SK-N-SH (cell line): ENCODE results near the gene MRPL18. TPM values are rescaled to one million over a fixed set of nuclear protein-coding genes. Genes with fewer than 3 reads are reported as not detected.
"Not testable (repeated sequence)": the region's sequence is repeated elsewhere in the genome, so short reads cannot be mapped to it uniquely, and the experiment has no call there.

Source experiments
- CTCF ChIA-PET: fragments of 300-600, 350-600 bp; formaldehyde crosslinking; extraction: SDS; loops from one replicate; lab custom pipeline; 2021; lab: Yijun Ruan, JAX
- POLR2A ChIA-PET: fragments of 350-600 bp; sonication (Branson Sonifier 250); formaldehyde crosslinking; extraction: SDS; loops from one replicate; lab custom pipeline; 2020; ENCODE audit warnings: antibody characterized with exemption, inconsistent platforms; lab: Yijun Ruan, JAX
- DNase-seq: peaks from one replicate; pipeline ENCODE4 v3.0.0; 2012
- H2AFZ ChIP-seq: fragments of 200-600 bp; sonication (generic); 2 replicates; pipeline ENCODE4 v1.8.1; 2016; ENCODE audit warnings: antibody characterized with exemption, mild to moderate bottlenecking, low read depth
- H3F3A ChIP-seq: fragments of 200-600 bp; sonication (generic); replicated peaks from 2 replicates; pipeline ENCODE3; 2016; ENCODE audit warnings: antibody characterized with exemption, mild to moderate bottlenecking; ENCODE audit not compliant: insufficient read depth
- H3K27ac ChIP-seq, 2 experiments: fragments of 200-500 bp in 1 of 2; fragments of 200-600 bp in 1 of 2; sonication (Bioruptor generic) in 1 of 2; sonication (generic), shearing (Covaris generic) in 1 of 2; 2 replicates each; pipeline versions ENCODE4 v1.5.1 to v1.6.1; 2014 to 2016; ENCODE audit warnings: low read depth in 2 of 2, inconsistent platforms in 1 of 2, low read length in 1 of 2, mild to moderate bottlenecking in 1 of 2, mixed read lengths in 1 of 2
- H3K27me3 ChIP-seq: fragments of 200-600 bp; sonication (generic), shearing (Covaris generic); 2 replicates; pipeline ENCODE4 v1.6.1; 2016; ENCODE audit warnings: mixed run types; ENCODE audit not compliant: insufficient read depth
- H3K36me3 ChIP-seq, 2 experiments: fragments of 200-500 bp in 1 of 2; fragments of 200-600 bp in 1 of 2; sonication (Bioruptor generic) in 1 of 2; sonication (generic) in 1 of 2; replicated peaks in 1 of 2; 2 replicates each; pipeline versions ENCODE3 to v1.5.1; 2014 to 2016; ENCODE audit warnings: low read length in 1 of 2, mild to moderate bottlenecking in 1 of 2; ENCODE audit not compliant: insufficient read depth in 2 of 2, control insufficient read depth in 1 of 2
- H3K4me1 ChIP-seq, 2 experiments: fragments of 200-500 bp in 1 of 2; fragments of 200-600 bp in 1 of 2; sonication (Bioruptor generic) in 1 of 2; sonication (generic), shearing (Covaris generic) in 1 of 2; 2 replicates each; pipeline versions ENCODE4 v1.5.1 to v1.6.1; 2014 to 2016; ENCODE audit warnings: low read depth in 1 of 2, low read length in 1 of 2, mixed run types in 1 of 2; ENCODE audit not compliant: insufficient read depth in 2 of 2, control insufficient read depth in 1 of 2
- H3K4me2 ChIP-seq: fragments of 200-600 bp; sonication (generic), shearing (Covaris generic); 2 replicates; pipeline ENCODE4 v1.6.1; 2017; ENCODE audit warnings: mixed run types
- H3K4me3 ChIP-seq, 2 experiments: fragments of 200-500 bp in 1 of 2; fragments of 200-600 bp in 1 of 2; sonication (Bioruptor generic) in 1 of 2; sonication (generic), shearing (Covaris generic) in 1 of 2; 2 replicates each; pipeline versions ENCODE4 v1.5.1 to v1.8.1; 2014 to 2016; ENCODE audit warnings: low read depth in 2 of 2, inconsistent platforms in 1 of 2, low read length in 1 of 2, mild to moderate bottlenecking in 1 of 2, mixed read lengths in 1 of 2, moderate library complexity in 1 of 2
- H3K79me2 ChIP-seq: fragments of 200-600 bp; sonication (generic); 2 replicates; pipeline ENCODE4 v1.8.1; 2017; ENCODE audit warnings: mild to moderate bottlenecking; ENCODE audit not compliant: insufficient read depth
- H3K9ac ChIP-seq: fragments of 200-600 bp; sonication (generic); 2 replicates; pipeline ENCODE4 v1.6.1; 2017; ENCODE audit warnings: mixed run types
- H3K9me2 ChIP-seq: fragments of 200-600 bp; sonication (generic); 2 replicates; pipeline ENCODE4 v1.6.1; 2017; ENCODE audit warnings: mixed run types
- H3K9me3 ChIP-seq: fragments of 200-600 bp; sonication (generic); 2 replicates; pipeline ENCODE4 v1.6.1; 2017; ENCODE audit warnings: mixed run types, mild to moderate bottlenecking, moderate library complexity
- H4K20me1 ChIP-seq: fragments of 200-600 bp; sonication (generic); 2 replicates; pipeline ENCODE4 v1.6.1; 2017; ENCODE audit warnings: mild to moderate bottlenecking, mixed run types; ENCODE audit not compliant: insufficient read depth
- ELF1 ChIP-seq: IDR thresholded peaks from 2 replicates; pipeline ENCODE4 v1.4.0; 2012
- EP300 ChIP-seq, 2 experiments: IDR thresholded peaks; 2 replicates each; pipeline versions ENCODE4 v1.4.0 to v1.6.1; 2012; ENCODE audit warnings: borderline replicate concordance in 1 of 2, low read depth in 1 of 2, low read length in 1 of 2
- FOXM1 ChIP-seq: IDR thresholded peaks from 2 replicates; pipeline ENCODE4 v1.4.0; 2012; ENCODE audit warnings: low read depth, mild to moderate bottlenecking
- GABPA ChIP-seq: IDR thresholded peaks from 2 replicates; pipeline ENCODE4 v1.4.0; 2012; ENCODE audit warnings: low read depth, mild to moderate bottlenecking
- JUND ChIP-seq: IDR thresholded peaks from 2 replicates; pipeline ENCODE4 v1.4.0; 2012
- PBX3 ChIP-seq: IDR thresholded peaks from 2 replicates; pipeline ENCODE4; 2012
- RAD21 ChIP-seq: IDR thresholded peaks from 2 replicates; pipeline ENCODE4 v1.6.1; 2012; ENCODE audit warnings: mild to moderate bottlenecking, low read length
- RCOR1 ChIP-seq: fragments of 150-350 bp; IDR thresholded peaks from 2 replicates; pipeline ENCODE4 v1.6.1; 2017; ENCODE audit warnings: antibody characterized with exemption, low read length
- RXRA ChIP-seq: IDR thresholded peaks from 2 replicates; pipeline ENCODE4 v1.4.0; 2012; ENCODE audit warnings: low read depth, mild to moderate bottlenecking, borderline replicate concordance
- SMC3 ChIP-seq: IDR thresholded peaks from 2 replicates; pipeline ENCODE4 v1.6.1; 2012; ENCODE audit warnings: low read depth, low read length, improper control_type of control experiment
- TAF1 ChIP-seq: IDR thresholded peaks from 2 replicates; pipeline ENCODE4 v1.6.1; 2012; ENCODE audit warnings: low read depth, mild to moderate bottlenecking, low read length, moderate library complexity, borderline replicate concordance
- WGBS: methylation state at CpG from one replicate; pipeline ENCODE4 v1.1.6; 2017; ENCODE audit warnings: low lambda C conversion rate; 5-methylcytosine and 5-hydroxymethylcytosine counted together
- polyA plus RNA-seq, 3 experiments: library from polyadenylated mRNA; depleted of rRNA; stranded (reverse); fragments of >200 nt; gene quantifications; 2 replicates each; pipeline ENCODE4 v1.2.3, GENCODE V29; 2012
- TF ChIP-seq, protein P1 (sequence below): IDR thresholded peaks from 2 replicates; pipeline ENCODE4 v1.4.0; 2012; ENCODE audit warnings: low read depth, borderline replicate concordance

Gene MRPL18
- polyA plus RNA-seq, 1 of the 3 experiments (the other 2 are of a cell fraction): 84.4 TPM

DNA sequence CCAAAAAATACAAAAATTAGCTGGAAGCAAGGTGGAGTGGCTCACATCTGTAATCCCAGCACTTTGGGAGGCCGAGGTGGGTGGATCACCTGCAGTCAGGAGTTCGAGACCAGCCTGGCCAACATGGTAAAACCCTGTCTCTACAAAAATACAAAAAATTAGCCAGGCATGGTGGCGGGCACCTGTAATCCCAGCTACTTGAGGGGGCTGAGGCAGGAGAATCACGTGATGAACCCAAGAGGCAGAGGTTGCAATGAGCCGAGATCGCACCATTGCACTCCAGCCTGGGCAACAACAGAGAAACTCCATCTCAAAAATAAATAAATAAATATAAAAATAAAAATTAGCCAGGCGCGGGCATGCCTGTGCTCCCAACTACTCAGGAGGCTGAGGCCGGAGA lies 34.4 kb downstream of the MRPL18 start:
- H3K27ac ChIP-seq, H3K9me3 ChIP-seq, H3K36me3 ChIP-seq, H4K20me1 ChIP-seq, DNase-seq, H3K4me3 ChIP-seq, H3K9me2 ChIP-seq, CTCF ChIA-PET, H2AFZ ChIP-seq, H3F3A ChIP-seq, H3K27me3 ChIP-seq, H3K4me1 ChIP-seq, H3K4me2 ChIP-seq, H3K9ac ChIP-seq, H3K79me2 ChIP-seq, POLR2A ChIA-PET: not testable (repeated sequence)
- WGBS: 60% methylated on average over 9 of the region's 9 CpGs

GRCh38 chr6:159826004-159826403 lies 35.7 kb downstream of the MRPL18 start:
- WGBS: 76% methylated on average over 13 of the region's 13 CpGs
- Histone ChIP-seq H2AFZ (no peak overlapping the region), H3K9ac (no peak overlapping the region), H3K9me3 (no peaks in the 10 kb centered on the region), H3K36me3 (no peaks in the 10 kb centered on the region), H3K4me1 (no peaks in the 10 kb centered on the region), H4K20me1 (no peaks in the 10 kb centered on the region), H3K4me2 (no peak overlapping the region), H3K27me3 (no peaks in the 10 kb centered on the region), H3K27ac (no peak overlapping the region), H3K9me2 (no peaks in the 10 kb centered on the region), H3K79me2 (no peaks in the 10 kb centered on the region), H3F3A (no peaks in the 10 kb centered on the region), H3K4me3 (no peak overlapping the region)
- no peak for DNase-seq
- CTCF ChIA-PET: interaction anchor here (0.6 kb wide), 1 partner anchor 14 kb away, joined by 3 read pairs; no protein-coding TSS in a partner anchor
- TF ChIP-seq PBX3 (no peak), RAD21 (no peak), ELF1 (no peak), GABPA (no peak), SMC3 (no peak), EP300 (IDR thresholded peaks at IDR 0.05; ENCODE audit: borderline replicate concordance in 1 of 2, low read depth in 1 of 2, low read length in 1 of 2) (no peak), RCOR1 (no peak), RXRA (no peak), TAF1 (no peak), JUND (no peak), FOXM1 (no peak)
- TF ChIP-seq, protein P1, sequence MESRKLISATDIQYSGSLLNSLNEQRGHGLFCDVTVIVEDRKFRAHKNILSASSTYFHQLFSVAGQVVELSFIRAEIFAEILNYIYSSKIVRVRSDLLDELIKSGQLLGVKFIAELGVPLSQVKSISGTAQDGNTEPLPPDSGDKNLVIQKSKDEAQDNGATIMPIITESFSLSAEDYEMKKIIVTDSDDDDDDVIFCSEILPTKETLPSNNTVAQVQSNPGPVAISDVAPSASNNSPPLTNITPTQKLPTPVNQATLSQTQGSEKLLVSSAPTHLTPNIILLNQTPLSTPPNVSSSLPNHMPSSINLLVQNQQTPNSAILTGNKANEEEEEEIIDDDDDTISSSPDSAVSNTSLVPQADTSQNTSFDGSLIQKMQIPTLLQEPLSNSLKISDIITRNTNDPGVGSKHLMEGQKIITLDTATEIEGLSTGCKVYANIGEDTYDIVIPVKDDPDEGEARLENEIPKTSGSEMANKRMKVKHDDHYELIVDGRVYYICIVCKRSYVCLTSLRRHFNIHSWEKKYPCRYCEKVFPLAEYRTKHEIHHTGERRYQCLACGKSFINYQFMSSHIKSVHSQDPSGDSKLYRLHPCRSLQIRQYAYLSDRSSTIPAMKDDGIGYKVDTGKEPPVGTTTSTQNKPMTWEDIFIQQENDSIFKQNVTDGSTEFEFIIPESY: no peak
- POLR2A ChIA-PET: no interaction called here
